SK-N-SH (cell line): ENCODE results near the gene MDM1.

Experiments
- CTCF ChIP-seq: fragments of 200-600 bp; sonication (generic); IDR thresholded peaks from 2 replicates; pipeline ENCODE4 v1.6.1; 2017; ENCODE audit warnings: antibody characterized with exemption, mild to moderate bottlenecking, moderate library complexity
- EP300 ChIP-seq, 2 experiments: IDR thresholded peaks; 2 replicates each; pipeline versions ENCODE4 v1.4.0 to v1.6.1; 2012; ENCODE audit warnings: borderline replicate concordance in 1 of 2, low read depth in 1 of 2, low read length in 1 of 2
- EZH2phosphoT487 ChIP-seq: fragments of 200-600 bp; sonication (generic); IDR thresholded peaks from 2 replicates; pipeline ENCODE4 v1.6.1; 2017; ENCODE audit warnings: low read depth, mixed run types, mild to moderate bottlenecking, antibody characterized with exemption, moderate library complexity, borderline replicate concordance
- FOXM1 ChIP-seq: IDR thresholded peaks from 2 replicates; pipeline ENCODE4 v1.4.0; 2012; ENCODE audit warnings: low read depth, mild to moderate bottlenecking
- IRF3 ChIP-seq: fragments of 150-350 bp; IDR thresholded peaks from 2 replicates; pipeline ENCODE4 v1.6.1; 2016; ENCODE audit warnings: mild to moderate bottlenecking, low read depth, low read length
- JUND ChIP-seq: IDR thresholded peaks from 2 replicates; pipeline ENCODE4 v1.4.0; 2012
- MAX ChIP-seq: IDR thresholded peaks from 2 replicates; pipeline ENCODE4 v1.4.0; 2012; ENCODE audit warnings: low read depth
- MXI1 ChIP-seq: IDR thresholded peaks from 2 replicates; pipeline ENCODE4 v1.6.1; 2012; ENCODE audit warnings: mild to moderate bottlenecking, low read depth, low read length, improper control_type of control experiment
- POLR2AphosphoS5 ChIP-seq: IDR thresholded peaks from 2 replicates; pipeline ENCODE4 v1.6.1; 2012; ENCODE audit warnings: low read depth, low read length
- REST ChIP-seq: IDR thresholded peaks from 2 replicates; pipeline ENCODE4 v1.6.1; 2012; ENCODE audit warnings: mild to moderate bottlenecking, low read depth, low read length, moderate library complexity

GRCh38 chr12:68358532-68359485, 26.6 kb upstream of the MDM1 start:
- peak; percentile 84 for TF ChIP-seq CTCF
- no peak for TF ChIP-seq EZH2phosphoT487
- TF ChIP-seq MXI1: no peak
- TF ChIP-seq IRF3: no peak
- TF ChIP-seq FOXM1: no peak
- TF ChIP-seq POLR2AphosphoS5: no peak
- no peak for TF ChIP-seq JUND
- TF ChIP-seq EP300 (IDR thresholded peaks at IDR 0.05; ENCODE audit: borderline replicate concordance in 1 of 2, low read depth in 1 of 2, low read length in 1 of 2): no peak
- TF ChIP-seq REST: no peak
- no peak for TF ChIP-seq MAX
